SJSA1 (cell line): ENCODE data around the gene HEBP1. TPM values are rescaled to one million over a fixed set of nuclear protein-coding genes. Genes with fewer than 3 reads are reported as not detected.
A peak's percentile ranks its signal among the peaks of the same experiment; 100 is the strongest.

ENCODE experiments used
- DNase-seq, 2 experiments: peaks; one replicate each; pipeline ENCODE4 v3.0.0-alpha.2; 2015 to 2020; ENCODE audit warnings: low spot score in 2 of 2, low read depth in 1 of 2
- H3K27ac ChIP-seq: fragments of 250-450 bp; sonication (Bioruptor Pico); 2 replicates; pipeline ENCODE4 v1.5.1; 2020; ENCODE audit warnings: mild to moderate bottlenecking, moderate library complexity
- H3K27me3 ChIP-seq: fragments of 250-450 bp; sonication (Bioruptor Pico); replicated peaks from 2 replicates; pipeline ENCODE4 v1.5.1; 2020; ENCODE audit warnings: mild to moderate bottlenecking, moderate library complexity
- H3K36me3 ChIP-seq: fragments of 250-450 bp; sonication (Bioruptor Pico); 2 replicates; pipeline ENCODE4 v1.5.1; 2020; ENCODE audit warnings: mild to moderate bottlenecking
- H3K4me1 ChIP-seq: fragments of 250-450 bp; sonication (Bioruptor Pico); replicated peaks from 2 replicates; pipeline ENCODE4 v1.6.1; 2021; ENCODE audit warnings: mild to moderate bottlenecking
- H3K4me3 ChIP-seq: fragments of 250-450 bp; sonication (Bioruptor Pico); 2 replicates; pipeline ENCODE4 v1.5.1; 2020; ENCODE audit warnings: mild to moderate bottlenecking
- H3K9me3 ChIP-seq: fragments of 250-450 bp; sonication (Bioruptor Pico); replicated peaks from 2 replicates; pipeline ENCODE4 v1.5.1; 2020; ENCODE audit warnings: mild to moderate bottlenecking
- total RNA-seq: library from RNA; depleted of rRNA; stranded (reverse); fragments of >200 nt; shearing (Covaris generic); gene quantifications from 2 replicates; pipeline ENCODE4 v1.2.3, GENCODE V29; 2014

HEBP1 gene
- total RNA-seq, 1 experiment from 2014 or later: 6.6 TPM

DNA sequence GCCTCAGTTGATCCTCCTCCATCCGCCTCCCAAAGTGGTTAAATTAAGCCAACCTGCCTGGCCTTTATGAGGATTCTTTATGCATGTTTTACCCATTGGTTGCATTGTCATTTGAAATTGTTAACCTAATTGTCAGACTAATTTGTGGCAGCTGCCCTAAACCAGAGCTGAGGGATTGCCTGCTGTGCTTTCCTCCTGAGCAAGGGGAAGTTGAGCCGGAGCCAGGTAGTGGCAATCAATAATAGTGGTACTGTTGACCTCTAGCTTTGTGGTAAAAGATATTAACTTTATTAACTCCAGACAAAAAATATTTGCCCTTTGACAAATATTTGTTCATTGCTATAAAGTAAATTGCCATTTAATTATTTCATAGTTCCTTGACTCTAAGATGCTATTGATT, 5.6 kb upstream of the HEBP1 start:
- H3K9me3 ChIP-seq: 0 out of 2 replicates have a peak, but pooled peaks cover 2% of the 10 kb centered on the region
- no peak for DNase-seq
- H3K27me3 ChIP-seq: no peaks in the 10 kb centered on the region
- H3K4me3 ChIP-seq: no peak overlapping the region
- no peaks in the 10 kb centered on the region for H3K36me3 ChIP-seq
- no peak overlapping the region for H3K27ac ChIP-seq
- peaks cover 53% of the 10 kb centered on the region for H3K4me1 ChIP-seq

DNA sequence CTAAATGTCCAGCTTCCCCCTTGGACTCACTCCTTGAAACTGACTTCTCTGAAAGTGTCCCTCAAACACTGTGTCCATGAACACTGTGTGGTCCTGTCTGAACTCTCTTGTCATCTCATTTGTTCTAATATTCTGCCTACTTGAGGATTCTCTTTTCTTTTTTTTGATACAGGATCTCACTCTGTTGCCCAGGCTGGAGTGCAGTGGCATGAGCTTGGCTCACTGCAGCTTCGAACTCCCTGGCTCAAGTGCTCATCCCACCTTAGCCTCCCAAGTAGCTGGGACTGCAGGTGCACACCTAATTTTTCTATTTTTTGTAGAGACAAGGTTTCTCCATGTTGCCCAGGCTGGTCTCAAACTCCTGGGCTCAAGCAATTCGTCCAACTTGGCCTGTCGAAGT, 4.9 kb upstream of the HEBP1 start:
- Histone ChIP-seq H3K36me3 (no peaks in the 10 kb centered on the region), H3K27ac (no peak overlapping the region), H3K4me1 (peaks cover 57% of the 10 kb centered on the region), H3K9me3 (0 out of 2 replicates have a peak, but pooled peaks cover 2% of the 10 kb centered on the region), H3K4me3 (no peak overlapping the region), H3K27me3 (no peaks in the 10 kb centered on the region)
- no peak for DNase-seq

DNA sequence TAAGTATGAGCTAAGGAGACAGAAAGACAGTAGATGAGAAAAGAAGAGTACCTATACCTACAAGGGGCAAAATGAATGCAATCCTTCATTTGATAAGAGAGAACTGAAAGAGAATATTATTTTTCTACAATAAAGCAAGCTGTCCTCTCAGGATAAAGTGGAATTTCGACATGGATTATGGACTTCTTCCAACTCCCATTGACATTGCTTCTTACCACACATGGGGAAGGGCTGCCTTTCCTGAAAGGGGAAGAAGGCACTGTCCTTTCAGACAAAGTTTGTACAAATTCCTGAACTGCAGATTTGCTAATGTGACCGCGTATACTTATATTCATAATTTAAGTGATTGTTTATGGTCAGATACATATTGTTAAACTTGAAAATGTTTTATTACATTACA, 4.3 kb upstream of the HEBP1 start:
- Histone ChIP-seq H3K9me3 (0 out of 2 replicates have a peak, but pooled peaks cover 2% of the 10 kb centered on the region), H3K4me3 (no peak overlapping the region), H3K36me3 (0 out of 2 replicates have a peak, but pooled peaks cover 2% of the 10 kb centered on the region), H3K27me3 (no peaks in the 10 kb centered on the region), H3K27ac (no peak overlapping the region), H3K4me1 (peaks cover 55% of the 10 kb centered on the region)
- DNase-seq: no peak

DNA sequence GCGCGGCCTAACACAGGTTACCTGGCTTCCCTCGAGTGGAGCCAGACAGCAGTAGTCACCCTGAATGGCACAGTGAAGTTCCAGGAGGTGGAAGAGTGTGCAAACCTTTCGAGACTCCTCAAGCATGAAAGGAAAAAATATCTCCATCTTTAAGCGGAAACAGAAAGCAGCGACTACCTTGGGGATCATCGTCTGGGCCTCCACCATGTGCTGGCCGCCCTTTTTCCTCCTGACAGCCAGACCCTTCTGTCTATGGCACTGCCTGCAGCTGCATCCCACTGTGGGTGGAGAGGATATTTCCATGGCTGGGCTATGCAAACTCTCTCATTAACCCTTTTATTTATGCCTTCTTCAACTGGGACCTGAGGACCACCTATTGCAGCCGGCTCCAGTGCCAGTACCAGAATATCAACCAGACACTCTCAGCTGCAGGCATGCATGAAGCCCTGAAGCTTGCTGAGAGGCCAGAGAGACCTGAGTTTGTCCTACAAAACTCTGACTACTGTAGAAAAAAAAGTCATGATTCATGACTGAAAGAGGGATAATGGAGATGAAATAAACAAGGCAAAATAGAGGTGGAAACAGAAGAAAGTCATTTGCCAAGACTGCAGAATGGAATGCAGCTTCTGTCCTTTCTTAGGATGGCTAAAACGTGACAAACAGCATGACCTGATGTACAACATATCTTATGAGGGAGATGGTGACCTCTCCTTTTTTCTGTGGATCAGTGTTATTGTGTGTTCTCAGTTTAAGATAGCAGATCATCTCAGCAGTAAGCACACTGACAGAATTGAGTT, 2.4 kb upstream of the HEBP1 start:
- Histone ChIP-seq H3K36me3 (0 out of 2 replicates have a peak, but pooled peaks cover 2% of the 10 kb centered on the region), H3K27ac (no peak overlapping the region), H3K4me1 (peaks cover 39% of the 10 kb centered on the region), H3K4me3 (no peak overlapping the region), H3K27me3 (no peaks in the 10 kb centered on the region), H3K9me3 (0 out of 2 replicates have a peak, but pooled peaks cover 2% of the 10 kb centered on the region)
- peak in 1 of 2 experiments; percentile 33 for DNase-seq

DNA sequence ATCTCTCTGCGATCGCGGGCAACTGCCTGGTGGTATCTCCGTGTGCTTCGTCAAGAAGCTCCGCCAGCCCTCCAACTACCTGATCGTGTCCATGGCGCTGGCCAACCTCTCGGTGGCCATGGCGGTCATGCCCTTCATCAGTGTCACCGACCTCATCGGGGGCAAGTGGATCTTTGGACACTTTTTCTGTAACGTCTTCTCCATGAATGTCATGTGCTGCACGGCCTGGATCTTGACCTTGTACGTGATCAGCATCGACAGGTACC, 1.6 kb upstream of the HEBP1 start:
- no peak overlapping the region for H3K27ac ChIP-seq
- peaks cover 32% of the 10 kb centered on the region for H3K4me1 ChIP-seq
- no peak for DNase-seq
- no peaks in the 10 kb centered on the region for H3K27me3 ChIP-seq
- 0 out of 2 replicates have a peak, but pooled peaks cover 2% of the 10 kb centered on the region for H3K9me3 ChIP-seq
- H3K4me3 ChIP-seq: peak overlapping the region; percentile 62
- H3K36me3 ChIP-seq: 0 out of 2 replicates have a peak, but pooled peaks cover 2% of the 10 kb centered on the region

DNA sequence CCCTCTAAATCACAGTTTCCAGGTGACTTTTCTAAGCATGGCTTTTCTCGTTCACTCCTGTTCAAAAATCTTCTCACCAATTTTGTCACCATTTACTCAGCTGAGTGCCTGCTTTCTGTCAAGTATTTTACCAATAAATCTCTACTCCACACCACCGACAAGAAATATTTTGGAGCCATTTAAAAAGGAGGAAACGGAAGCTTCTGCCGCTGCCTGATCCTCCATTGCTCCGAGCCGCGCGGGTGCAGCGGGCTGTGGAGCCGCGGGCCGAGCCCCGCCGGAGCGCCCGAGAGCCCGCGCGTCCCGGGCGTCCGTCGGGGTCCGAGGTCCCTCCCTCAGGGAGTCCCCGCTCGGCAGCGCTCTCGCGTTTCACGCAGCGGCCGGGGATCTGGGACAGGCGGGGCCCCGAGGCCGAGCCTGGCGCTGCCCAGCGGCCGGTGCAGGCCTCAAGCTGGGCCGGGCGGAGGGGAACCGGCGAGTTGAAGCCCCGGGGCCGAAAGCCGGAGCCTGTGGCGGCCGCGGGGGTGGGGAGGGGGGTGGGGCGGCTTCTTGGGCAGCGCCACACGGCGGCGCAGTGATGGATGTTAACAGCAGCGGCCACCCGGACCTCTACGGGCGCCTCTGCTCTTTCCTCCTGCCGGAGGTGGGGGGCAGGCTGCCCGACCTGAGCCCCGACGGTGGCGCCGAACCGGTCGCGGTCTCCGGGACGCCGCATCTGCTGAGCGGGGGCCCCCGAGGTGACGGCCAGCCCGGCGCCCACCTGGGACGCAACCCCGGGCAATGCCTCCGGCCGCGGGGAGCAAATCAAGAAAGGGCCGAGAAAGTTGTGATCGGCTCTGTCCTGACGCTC, 1.1 kb upstream of the HEBP1 start:
- H3K4me1 ChIP-seq: peaks cover 32% of the 10 kb centered on the region
- H3K27ac ChIP-seq: peak overlapping the region; percentile 41
- 0 out of 2 replicates have a peak, but pooled peaks cover 2% of the 10 kb centered on the region for H3K9me3 ChIP-seq
- DNase-seq: peak; percentile 55 to 64
- H3K36me3 ChIP-seq: 0 out of 2 replicates have a peak, but pooled peaks cover 2% of the 10 kb centered on the region
- H3K27me3 ChIP-seq: no peaks in the 10 kb centered on the region
- peak overlapping the region; percentile 62 for H3K4me3 ChIP-seq

DNA sequence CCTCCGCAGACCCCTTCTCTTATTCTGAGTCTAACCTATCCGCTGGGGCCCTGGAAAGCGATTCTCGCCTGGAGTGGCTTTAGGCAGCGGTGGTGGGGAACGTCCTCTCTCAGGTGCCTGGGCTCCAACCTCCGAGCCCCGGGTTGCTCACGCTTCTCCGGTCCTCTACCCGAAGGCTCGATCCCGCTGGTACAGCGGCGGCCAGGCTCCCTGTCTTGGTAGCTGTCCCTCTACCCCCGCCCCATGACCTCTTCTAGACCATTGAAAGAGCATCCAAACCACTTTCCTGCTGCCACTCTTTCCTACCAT, 505 bp upstream of the HEBP1 start:
- Histone ChIP-seq H3K27me3 (no peaks in the 10 kb centered on the region), H3K36me3 (0 out of 2 replicates have a peak, but pooled peaks cover 2% of the 10 kb centered on the region), H3K9me3 (0 out of 2 replicates have a peak, but pooled peaks cover 2% of the 10 kb centered on the region), H3K4me3 (peak overlapping the region; percentile 62), H3K27ac (no peak overlapping the region; the same call in 1 of the 2 replicates), H3K4me1 (peaks cover 32% of the 10 kb centered on the region)
- DNase-seq: peak in 1 of 2 experiments; percentile 81

DNA sequence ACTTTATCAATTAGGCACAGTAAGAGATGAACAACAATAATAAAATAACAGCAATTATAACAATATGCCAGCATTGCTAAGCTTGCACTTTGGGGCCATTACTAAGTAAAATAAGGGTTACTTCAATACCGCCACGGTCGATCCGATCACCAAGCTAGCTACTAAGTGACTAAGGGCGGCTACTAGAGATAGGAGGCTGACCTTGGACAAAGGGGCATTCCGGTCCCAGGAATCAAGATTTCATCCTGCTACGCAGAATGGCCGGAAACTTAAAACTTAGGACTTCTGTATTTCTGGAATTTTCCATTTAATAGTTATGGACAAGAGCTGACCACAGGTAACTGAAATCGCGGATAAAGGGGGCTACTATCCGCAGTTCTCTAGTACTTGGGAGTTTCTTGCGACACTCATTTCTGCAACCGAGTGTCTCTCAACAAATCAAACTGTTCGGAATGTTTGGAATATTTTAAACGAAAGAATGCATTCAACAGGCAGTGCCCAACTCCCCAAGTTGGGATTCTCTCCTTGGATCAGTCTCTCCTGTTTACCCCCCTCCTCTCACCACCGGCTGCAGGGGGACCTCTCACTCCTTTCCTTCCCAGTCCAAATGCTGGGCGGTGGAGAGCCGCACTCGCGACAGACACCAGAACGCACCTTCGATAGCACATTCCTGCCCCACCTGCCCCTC, 650 bp downstream of the HEBP1 start:
- Histone ChIP-seq H3K9me3 (0 out of 2 replicates have a peak, but pooled peaks cover 2% of the 10 kb centered on the region), H3K27ac (0 out of 2 replicates have a peak overlapping the region, but pooled peaks have one; percentile 16), H3K27me3 (no peaks in the 10 kb centered on the region), H3K36me3 (0 out of 2 replicates have a peak, but pooled peaks cover 2% of the 10 kb centered on the region), H3K4me3 (peak overlapping the region; percentile 62), H3K4me1 (peaks cover 32% of the 10 kb centered on the region)
- peak in 1 of 2 experiments; percentile 49 for DNase-seq

DNA sequence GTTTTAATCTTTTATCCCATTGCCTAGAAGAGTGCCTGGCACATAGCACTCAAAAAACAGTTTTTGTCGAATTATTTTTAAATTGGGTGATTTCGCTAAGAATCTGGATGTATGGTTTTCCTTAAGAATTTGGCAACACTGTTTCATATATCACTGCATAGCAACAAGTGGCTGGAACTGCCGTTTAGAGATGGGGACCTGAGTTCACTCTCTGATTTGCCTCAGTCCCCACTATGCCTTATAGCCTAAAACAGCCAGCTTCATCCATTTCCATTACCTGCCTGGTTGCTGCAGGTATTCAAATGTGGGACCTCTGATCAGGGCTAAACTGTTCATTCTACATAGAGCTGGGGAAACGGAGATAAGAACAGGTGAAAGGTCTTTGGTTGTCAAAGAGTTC, 1.8 kb downstream of the HEBP1 start:
- DNase-seq: no peak
- no peak overlapping the region for H3K4me3 ChIP-seq
- no peak overlapping the region for H3K27ac ChIP-seq
- no peaks in the 10 kb centered on the region for H3K27me3 ChIP-seq
- peaks cover 30% of the 10 kb centered on the region for H3K4me1 ChIP-seq
- 0 out of 2 replicates have a peak, but pooled peaks cover 2% of the 10 kb centered on the region for H3K36me3 ChIP-seq
- 0 out of 2 replicates have a peak, but pooled peaks cover 2% of the 10 kb centered on the region for H3K9me3 ChIP-seq

DNA sequence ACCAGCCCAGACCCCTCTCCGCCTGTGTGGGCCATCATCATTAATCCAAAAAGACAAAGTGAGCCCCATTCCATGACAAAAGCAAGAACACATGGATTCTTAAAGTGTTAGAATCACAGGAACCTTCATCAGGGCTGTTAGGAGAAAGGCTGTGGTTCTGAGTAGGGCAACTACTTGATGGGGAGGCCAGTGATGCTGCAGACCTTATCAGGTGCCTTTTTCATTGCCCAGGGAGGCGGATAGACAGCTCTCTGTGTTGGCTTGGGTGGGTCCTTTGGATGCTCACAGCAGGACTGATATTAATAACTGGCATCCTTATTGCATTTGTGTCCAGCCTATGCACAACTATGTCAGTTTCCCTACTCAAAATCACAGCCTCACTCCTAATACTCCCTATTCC, 2.3 kb downstream of the HEBP1 start:
- 0 out of 2 replicates have a peak, but pooled peaks cover 2% of the 10 kb centered on the region for H3K9me3 ChIP-seq
- 0 out of 2 replicates have a peak, but pooled peaks cover 2% of the 10 kb centered on the region for H3K36me3 ChIP-seq
- peaks cover 25% of the 10 kb centered on the region for H3K4me1 ChIP-seq
- H3K27ac ChIP-seq: no peak overlapping the region
- no peak for DNase-seq
- no peaks in the 10 kb centered on the region for H3K27me3 ChIP-seq
- H3K4me3 ChIP-seq: no peak overlapping the region

DNA sequence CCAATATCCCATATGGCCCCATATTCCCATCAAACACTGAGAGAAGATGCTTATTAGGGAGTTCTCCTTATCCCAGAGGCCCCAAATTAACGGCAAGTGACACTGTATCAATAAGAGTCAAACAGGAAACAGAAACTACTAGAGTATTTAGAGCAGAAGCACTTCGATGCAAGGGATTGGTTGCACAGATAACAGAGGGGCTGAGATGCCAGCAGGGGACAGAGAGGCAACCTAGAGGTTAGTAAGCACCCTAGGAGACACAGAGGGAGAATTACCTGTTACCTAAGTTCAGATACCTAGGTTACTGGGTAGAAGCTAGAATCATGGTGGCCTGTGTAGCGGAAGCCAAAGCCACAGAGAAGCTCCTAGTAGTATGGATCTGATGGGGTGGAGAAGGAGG, 2.9 kb downstream of the HEBP1 start:
- Histone ChIP-seq H3K4me1 (peaks cover 25% of the 10 kb centered on the region), H3K27ac (no peak overlapping the region), H3K27me3 (no peaks in the 10 kb centered on the region), H3K36me3 (0 out of 2 replicates have a peak, but pooled peaks cover 2% of the 10 kb centered on the region), H3K9me3 (0 out of 2 replicates have a peak, but pooled peaks cover 2% of the 10 kb centered on the region), H3K4me3 (no peak overlapping the region)
- no peak for DNase-seq

DNA sequence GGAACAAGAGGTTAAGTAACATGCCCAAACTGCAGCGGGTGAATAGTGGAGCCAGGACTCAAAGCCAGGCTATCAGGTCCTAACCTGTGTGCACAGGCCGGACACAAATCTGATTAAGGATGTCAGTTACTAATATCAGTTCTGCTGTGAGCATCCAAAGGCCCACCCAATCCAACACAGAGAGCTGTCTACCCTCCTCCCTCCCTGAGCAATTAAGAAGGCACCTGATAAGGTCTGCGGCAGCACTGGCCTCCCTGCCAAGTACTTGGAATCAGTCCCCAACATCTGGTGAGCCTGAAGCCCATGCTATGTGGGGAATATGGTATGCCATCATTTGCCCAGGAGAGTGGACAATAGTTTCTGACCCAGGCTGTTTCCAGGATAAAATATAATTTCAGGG, 3.9 kb downstream of the HEBP1 start:
- no peak overlapping the region for H3K27ac ChIP-seq
- no peak overlapping the region for H3K4me3 ChIP-seq
- H3K9me3 ChIP-seq: 0 out of 2 replicates have a peak, but pooled peaks cover 2% of the 10 kb centered on the region
- no peak for DNase-seq
- H3K4me1 ChIP-seq: peaks cover 19% of the 10 kb centered on the region
- H3K27me3 ChIP-seq: no peaks in the 10 kb centered on the region
- H3K36me3 ChIP-seq: peaks cover 2% of the 10 kb centered on the region; the same call in 1 of the 2 replicates

DNA sequence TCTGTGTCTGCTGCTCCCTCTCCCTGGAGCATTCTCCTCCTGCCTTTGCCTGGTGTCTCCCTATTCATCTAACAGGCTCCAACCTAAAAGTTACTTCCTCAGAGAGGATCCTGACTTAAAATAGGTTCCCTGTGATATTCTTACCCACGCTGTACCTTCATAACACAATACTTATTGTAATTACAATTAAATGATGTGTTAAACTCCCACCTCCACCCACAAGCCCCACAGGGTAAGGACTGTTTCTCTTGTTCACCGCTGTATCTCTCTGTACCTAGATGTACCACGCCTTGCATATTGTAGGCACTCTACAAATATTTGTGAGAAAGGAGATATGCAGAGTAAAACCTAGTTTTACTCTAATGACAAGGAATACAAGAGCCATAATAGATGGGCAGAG, 5.0 kb downstream of the HEBP1 start:
- Histone ChIP-seq H3K4me3 (no peak overlapping the region), H3K27ac (no peak overlapping the region), H3K36me3 (peaks cover 2% of the 10 kb centered on the region; the same call in 1 of the 2 replicates), H3K4me1 (peaks cover 10% of the 10 kb centered on the region), H3K9me3 (no peaks in the 10 kb centered on the region), H3K27me3 (no peaks in the 10 kb centered on the region)
- no peak for DNase-seq
